ENCODE data around the gene PLEKHF1.
A peak's percentile ranks its signal among the peaks of the same experiment; 100 is the strongest.
"Not testable (repeated sequence)": the region's sequence is repeated elsewhere in the genome, so short reads cannot be mapped to it uniquely, and the experiment has no call there.

Gene PLEKHF1

DNA sequence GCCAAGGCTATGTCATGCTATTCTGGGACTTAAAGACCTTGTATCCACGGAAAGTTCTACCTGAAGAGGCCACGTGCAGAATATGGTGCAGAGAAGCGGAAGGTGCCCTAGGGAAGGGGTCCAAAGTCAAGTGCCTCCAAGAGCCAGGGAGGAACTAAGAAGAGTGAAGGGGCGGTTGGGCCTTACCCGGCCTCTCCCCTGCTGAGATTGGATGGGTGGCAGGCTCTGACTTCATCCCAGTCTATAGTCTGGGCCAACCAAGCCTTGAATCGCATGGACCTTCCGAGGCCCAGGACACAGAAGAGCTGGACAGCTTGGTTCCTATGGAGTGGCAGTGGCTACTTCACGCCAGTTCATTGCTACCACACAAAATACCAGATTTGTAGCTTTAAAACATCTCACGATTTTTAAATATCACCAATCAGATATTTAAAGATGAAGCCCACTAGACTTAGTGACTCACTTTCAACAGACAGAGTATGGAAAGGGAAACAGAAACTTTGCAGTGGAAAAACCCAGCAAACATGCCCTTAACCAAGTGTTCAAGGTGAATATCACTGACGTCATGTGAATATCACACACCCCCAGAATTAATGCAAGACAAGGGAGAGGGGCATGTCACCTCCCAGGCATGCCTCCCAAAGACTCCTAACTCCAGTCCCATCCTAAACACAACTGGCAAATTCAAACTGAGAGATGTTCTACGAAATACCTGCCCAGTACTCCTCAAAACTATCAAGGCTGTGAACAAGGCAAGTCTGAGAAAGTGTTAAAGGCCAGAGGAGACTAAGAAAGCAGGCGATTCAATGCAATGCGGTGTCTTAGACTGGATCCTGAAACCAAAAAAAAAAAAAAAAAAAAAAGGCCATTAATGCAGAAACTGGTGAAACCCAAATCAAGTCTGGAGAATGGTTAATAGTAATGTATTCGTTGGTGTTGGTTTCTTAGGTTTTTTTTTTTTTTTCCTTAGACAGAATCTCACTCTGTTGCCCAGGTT, 39.6 kb downstream of the PLEKHF1 start:
- DNase-seq, result no peak

DNA sequence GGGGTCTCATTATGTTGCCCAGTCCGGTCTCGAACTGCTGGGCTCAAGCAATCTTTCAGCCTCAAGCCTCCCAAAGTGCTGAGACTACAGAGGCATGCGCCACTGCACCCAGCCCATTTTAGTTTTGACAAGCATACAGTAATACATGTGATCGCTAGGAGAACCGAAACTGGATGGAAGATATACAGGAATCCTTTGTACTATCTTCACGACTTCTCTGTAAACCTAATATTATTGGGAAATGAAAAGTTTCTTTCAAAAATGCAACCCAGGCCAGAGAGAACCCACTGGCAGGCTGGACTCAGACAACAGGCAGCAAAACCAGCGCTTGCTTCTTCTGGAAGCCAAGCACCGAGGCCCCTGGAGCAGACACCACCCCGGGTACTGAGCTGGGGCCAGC, 40.4 kb downstream of the PLEKHF1 start:
- no peak for DNase-seq

DNA sequence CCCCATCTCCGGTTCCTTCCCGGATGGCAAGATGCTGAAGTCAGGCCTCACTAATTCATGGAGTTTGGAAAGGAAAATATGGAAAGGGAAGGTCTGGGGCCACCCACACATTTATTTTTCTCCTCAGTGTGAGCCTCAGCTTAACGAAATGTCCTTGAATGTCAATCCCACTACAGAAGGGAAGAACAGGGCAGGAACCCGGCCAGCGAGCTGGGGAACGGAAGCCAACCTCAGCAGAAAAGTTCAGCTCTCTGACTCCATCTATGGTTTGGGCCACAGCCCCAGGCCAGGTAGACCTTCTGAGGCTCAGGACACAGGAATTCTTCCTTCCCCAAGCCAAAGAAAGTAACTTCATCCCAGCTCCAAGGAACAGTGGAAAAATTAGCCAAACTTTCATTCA, 41.4 kb downstream of the PLEKHF1 start:
- no peak for DNase-seq

DNA sequence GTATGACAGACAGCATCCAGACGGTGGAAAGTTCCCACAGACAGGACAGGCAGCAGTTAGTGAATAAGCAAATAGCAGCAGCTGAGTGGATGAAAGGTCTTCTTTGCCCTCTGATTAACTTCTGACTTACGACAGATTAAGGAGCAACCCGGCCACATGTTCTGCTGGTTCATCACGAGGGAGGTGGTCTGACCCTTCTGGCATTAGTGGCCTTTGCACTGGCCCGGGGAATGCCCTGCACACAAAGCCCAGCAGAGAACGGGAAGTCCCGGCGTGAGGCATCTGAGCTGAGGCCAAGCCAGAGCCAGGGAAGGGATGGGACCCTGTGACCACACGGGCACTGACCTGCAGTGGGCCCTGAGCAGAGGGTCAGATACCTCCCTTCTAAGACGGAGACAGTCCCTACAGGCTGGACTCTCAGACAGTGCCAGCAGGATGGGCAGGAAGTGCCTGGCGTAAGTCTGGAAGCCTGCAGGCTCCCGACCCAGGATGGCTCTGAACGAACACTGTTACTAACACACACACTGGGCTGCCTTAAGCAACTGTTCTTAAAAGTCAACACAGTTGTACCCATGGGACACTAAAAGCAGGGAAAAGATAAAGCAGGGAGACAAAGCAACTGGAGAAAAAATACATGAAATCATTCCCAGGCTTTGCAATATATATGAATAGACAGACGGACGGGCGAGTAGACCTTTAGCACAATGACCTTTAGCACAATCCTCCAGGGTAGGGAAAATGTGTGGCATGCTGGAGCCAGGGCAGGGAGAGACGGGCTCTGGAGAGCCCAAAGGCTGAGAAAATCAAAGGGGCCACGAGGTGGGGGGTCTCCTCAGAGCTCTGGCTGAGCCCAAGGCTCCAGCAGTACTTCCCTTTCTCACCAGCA, 43.5 kb downstream of the PLEKHF1 start:
- DNase-seq, result no peak

DNA sequence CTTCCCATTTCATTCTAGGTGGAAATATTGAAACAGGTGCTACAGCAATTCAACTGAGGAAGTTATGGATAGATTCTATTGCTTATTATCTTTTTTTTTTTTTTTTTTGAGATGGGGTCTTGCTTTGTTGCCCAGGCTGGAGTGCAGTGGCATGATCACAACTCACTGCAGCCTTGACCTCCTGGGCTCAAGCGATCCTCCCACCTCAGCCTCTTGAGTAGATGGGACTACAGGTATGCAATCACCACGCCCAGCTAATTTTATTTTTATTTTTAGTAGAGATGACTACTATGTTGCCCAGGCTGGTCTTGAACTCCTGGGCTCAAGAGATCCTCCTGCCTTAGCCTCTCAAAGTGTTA, 44.2 kb downstream of the PLEKHF1 start:
- not testable (repeated sequence) for DNase-seq

DNA sequence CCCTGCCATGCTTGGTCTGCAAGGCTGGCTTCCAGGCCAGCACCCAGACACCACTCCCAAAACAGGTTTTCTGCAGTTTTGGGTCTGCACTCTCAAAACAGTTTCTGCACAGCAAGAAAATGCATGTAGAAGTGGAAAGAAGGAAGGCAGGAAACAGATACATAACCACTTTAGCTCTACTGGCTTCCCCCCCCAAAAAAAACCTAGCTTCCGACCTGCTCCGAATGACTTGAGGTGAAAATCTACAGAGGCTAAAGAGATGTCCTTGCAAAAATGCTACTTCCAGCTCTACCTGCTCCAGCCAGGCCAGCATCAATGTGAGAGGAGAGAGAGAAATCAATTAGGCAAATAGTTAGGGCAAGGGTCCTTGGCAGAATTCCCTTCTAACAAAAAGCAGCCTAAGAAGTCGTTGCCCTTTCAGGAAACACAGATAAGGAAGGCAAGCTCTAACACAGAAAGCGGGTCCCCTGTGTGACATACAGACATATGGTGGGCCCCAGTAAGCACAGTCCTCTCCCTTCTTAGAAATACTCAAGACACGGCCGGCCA, 46.4 kb downstream of the PLEKHF1 start:
- DNase-seq, result no peak

DNA sequence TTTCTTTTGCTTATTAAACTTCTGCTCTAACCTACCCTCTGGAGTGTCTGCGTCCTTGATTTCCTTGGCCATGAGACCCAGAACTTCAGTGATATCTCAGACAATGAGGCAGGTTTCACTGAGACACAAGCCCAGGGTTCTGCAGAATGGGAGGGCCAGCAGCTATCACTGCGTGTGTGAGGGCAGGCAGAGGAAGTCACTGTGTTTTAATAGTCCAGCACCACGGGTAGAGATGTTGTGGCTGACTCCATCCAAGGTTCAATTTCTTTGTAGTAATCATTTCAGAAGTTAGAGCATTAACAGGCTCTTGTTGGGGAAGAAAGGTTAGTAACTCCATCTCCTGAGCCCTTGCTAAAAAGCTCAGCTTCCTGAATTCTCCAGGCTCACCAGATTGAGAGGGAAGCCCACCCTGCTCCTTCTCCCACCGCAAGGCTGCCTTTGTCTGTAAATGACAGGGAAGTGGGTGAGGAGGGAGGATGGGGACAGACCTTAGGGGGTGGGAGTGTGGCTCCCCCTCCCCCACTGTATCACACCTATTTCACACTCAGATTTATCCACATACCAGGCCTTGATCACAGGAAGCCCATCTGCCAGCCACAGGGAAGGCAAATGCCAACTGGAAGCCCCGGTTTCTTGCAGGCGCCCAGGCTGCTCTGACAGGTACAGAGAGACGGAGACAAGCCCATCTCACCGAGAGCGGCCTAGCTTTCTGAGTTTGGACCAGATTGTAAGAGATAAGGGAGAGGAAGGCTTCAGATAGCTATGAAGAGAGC, 47.7 kb downstream of the PLEKHF1 start:
- no peak for DNase-seq

DNA sequence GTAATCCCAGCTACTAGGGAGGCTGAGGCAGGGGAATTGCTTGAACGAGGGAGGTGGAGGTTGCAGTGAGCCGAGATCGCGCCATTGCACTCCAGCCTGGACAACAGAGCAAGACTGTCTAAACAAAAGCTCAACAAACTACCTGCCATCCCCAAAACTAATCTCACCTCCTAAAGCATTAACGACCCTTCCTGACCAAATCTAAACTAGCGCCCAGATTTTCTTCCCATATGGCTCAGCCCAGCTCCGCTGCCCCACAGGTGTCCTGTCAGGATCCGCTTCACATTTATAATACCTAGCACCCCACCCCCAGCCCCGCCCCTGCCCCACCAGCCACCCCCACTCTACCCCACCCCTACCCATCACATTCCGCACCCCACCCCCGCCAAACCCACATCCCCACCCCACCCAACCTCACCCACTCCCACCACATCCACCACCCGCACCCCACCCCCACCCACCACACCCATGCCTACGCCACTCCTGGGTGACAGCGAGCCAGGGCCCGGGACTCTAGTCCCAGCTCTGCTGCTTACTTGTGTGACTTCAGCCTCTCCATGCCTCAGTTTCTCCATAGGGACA, 49.2 kb downstream of the PLEKHF1 start:
- DNase-seq, result no peak

DNA sequence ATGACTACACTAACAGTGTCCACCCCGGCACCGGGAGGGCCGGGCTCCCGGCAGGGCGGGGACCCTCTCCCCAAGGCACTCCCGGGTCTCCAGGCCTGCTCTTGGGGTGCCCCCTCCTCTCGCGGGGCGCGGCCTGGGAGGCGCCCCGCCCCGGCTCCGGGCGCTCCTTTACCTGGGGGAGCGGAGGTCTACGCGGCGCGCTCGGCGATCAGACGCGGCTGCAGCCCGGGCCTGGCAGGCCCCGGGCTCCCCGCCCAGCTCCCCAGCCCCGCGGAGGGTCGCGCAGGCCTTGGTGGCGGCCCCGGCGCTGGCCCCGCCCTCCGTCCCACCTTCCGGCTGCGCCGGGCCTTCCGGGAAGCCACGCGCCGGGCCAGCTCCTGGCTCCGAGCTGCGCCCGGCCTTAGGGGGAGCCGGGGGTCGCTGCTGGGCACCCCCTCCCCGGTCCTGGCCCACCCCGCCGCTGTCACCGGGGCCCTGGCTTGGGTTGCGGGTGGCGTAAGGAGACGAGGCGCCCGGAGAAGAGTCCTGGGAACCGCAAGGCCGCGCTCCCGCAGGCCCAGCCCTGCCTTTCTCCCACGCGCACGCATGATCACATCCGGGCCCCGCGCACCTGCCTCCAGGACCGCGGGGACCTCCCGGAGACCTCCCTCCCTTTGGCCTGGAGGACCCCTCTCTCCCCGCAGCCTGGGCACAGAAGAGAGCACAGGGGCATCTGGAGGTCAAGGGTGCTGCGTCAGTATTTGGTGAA, 49.9 kb downstream of the PLEKHF1 start, which contains the start of gene C19orf12:
C19orf12 (minus strand) TSS at position 309 of the 748 bp plus-strand sequence. CDS start 6,848 bp downstream, outside the sequence.
- DNase-seq, result peak; percentile 38

DNA sequence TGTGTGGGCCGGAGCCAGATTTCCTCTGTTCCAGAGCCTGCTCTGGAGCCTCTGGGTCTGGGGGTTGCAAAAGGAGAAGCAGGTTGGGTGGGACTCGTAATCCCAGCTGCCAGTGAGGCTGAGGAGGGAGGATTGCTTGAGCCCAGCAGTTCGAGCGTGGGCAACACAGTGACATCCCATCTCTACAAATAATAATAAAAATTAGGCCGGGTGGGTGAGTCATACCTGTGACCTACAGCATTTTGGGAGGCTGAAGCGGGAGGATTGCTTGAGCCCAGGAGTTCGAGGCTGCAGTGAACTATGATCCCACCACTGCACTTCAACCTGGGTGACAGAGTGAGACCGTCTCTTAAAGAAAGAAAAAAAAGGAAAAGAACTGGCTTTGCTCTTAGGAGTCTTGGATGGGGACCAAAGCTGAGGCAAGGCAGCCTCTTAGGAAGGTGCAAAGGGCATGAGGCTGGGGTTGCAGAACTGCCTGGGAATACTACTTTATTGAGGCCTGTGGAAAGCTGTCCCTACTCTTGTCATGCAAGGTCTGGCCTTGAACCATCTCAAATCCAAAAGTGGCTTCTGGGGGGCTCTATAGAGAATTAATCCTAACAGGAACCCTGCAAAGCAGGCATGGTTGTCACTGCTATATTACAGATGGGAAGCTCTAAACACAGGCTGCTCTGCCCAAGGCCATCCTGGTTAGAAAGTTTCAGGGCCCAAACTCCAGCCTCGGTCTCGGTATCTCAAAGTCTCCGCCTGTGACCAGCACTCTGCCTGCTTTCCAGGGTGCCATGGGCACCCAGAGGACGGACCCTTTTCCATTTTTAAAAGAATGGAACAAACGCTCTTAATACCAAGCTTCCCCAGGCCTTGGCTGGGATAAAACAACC, 50.7 kb downstream of the PLEKHF1 start:
- no peak for DNase-seq

DNA sequence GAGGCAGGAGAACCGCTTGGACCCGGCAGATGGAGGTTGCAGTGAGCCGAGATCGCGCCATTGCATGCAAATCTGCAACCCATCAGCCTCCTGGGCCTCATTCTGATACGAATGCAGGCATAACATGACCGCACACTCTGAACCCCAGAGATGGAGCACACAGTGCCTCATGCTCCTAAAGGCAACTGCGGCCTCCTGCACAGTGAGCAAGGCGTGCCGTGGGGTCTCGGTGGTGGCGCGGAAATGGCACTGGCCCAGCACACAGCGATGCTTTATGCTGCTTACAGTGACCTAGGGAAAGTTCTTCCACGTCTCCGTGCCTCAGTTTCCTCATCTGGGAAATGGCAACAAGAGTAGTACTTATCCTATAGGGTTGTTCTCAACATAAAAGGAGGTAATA, 51.8 kb downstream of the PLEKHF1 start:
- DNase-seq, result no peak

DNA sequence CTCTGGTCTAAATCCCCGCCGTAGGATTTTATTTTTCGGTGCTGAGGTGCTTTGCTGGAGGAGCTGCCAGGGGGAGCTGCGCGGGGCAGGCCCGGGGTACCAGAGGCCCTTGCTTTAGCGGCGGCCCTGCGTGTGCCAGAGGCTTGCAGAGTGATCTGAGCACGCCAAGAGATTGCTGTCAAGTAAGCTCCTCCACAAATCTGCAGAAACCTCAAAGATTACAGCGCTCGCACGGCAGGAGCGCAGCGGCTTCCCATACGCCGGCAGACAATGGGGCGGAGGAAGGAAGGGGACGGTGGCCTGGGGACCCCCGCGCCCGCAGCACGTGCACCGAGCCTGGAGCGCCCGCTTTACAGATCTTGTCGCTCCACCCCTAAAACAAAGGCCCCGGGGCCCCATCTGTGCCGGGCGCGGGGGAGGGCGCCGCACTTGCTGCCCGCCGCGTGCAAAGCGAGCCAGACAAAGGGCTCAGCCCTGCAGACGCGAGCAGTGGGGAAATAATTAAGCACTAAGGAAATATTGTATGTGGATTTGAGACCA, 58.9 kb downstream of the PLEKHF1 start:
- DNase-seq, result no peak

DNA sequence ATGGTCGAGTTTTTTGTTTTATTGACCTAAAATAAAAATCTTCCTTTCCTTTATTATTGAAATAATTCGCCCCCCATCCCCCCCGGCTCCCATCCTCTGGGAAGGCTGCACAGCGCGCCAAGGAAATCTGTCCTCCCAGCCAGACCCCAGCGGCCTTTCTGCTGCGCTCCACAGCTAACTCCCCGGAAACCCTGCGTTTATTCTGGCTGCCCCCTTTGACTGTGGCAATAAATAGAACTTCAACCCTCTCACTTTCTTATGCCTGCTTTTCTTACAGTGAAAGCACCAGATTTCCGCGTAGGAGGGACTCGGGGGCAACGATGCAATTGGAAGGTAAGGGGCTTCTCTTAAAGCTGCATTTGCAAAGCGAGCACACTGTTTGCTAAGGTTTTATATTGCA, 59.5 kb downstream of the PLEKHF1 start:
- no peak for DNase-seq
